MM.1S (cell line): ENCODE results near the gene MSI2.
A peak's percentile ranks its signal among the peaks of the same experiment; 100 is the strongest.

Source experiments
- DNase-seq: peaks from one replicate; pipeline ENCODE4 v3.0.0-alpha.2; 2015
- H2AFZ ChIP-seq: fragments of 300-600 bp; sonication (generic); 2 replicates; pipeline ENCODE4 v1.6.0; 2016; ENCODE audit warnings: antibody characterized with exemption, low read length
- H3F3A ChIP-seq: fragments of 300-600 bp; sonication (generic); 2 replicates; pipeline ENCODE4 v1.6.1; 2016; ENCODE audit warnings: mild to moderate bottlenecking, antibody characterized with exemption, low read length, moderate library complexity, mixed read lengths; ENCODE audit not compliant: insufficient read depth
- H3K27ac ChIP-seq: fragments of 300-600 bp; sonication (generic); 2 replicates; pipeline ENCODE4 v1.5.1; 2016; ENCODE audit warnings: mild to moderate bottlenecking, low read length
- H3K27me3 ChIP-seq: fragments of 300-600 bp; sonication (generic); replicated peaks from 2 replicates; pipeline ENCODE4 v1.6.0; 2016; ENCODE audit warnings: low read length; ENCODE audit not compliant: insufficient read depth
- H3K36me3 ChIP-seq: fragments of 300-600 bp; sonication (generic); replicated peaks from 2 replicates; pipeline ENCODE4 v1.6.1; 2016; ENCODE audit warnings: mild to moderate bottlenecking, low read length, mixed read lengths; ENCODE audit not compliant: insufficient read depth
- H3K4me1 ChIP-seq: fragments of 300-600 bp; sonication (generic); 2 replicates; pipeline ENCODE4 v1.6.1; 2016; ENCODE audit warnings: low read length, mixed read lengths
- H3K4me2 ChIP-seq: fragments of 300-600 bp; sonication (generic); 2 replicates; pipeline ENCODE4 v1.6.0; 2016; ENCODE audit warnings: low read depth, low read length
- H3K4me3 ChIP-seq: fragments of 300-600 bp; sonication (generic); 2 replicates; pipeline ENCODE4 v1.5.1; 2016; ENCODE audit warnings: low read length, mixed read lengths
- H3K79me2 ChIP-seq: fragments of 300-600 bp; sonication (generic); 2 replicates; pipeline ENCODE4 v1.6.1; 2016; ENCODE audit warnings: mixed run types, low read length, mixed read lengths
- H3K9ac ChIP-seq: fragments of 300-600 bp; sonication (generic); 2 replicates; pipeline ENCODE4 v1.6.1; 2016; ENCODE audit warnings: low read length, mixed read lengths
- H3K9me2 ChIP-seq: fragments of 300-600 bp; sonication (generic); replicated peaks from 2 replicates; pipeline ENCODE4 v1.6.1; 2016; ENCODE audit warnings: mild to moderate bottlenecking, low read length, mixed read lengths; ENCODE audit not compliant: insufficient read depth
- H3K9me3 ChIP-seq: fragments of 300-600 bp; sonication (generic); replicated peaks from 2 replicates; pipeline ENCODE4 v1.6.1; 2016; ENCODE audit warnings: mild to moderate bottlenecking, low read length, mixed read lengths; ENCODE audit not compliant: insufficient read depth
- H4K20me1 ChIP-seq: fragments of 300-600 bp; sonication (generic); 2 replicates; pipeline ENCODE4 v1.6.1; 2016; ENCODE audit warnings: mild to moderate bottlenecking, low read length, moderate library complexity, mixed read lengths; ENCODE audit not compliant: insufficient read depth
- EZH2 ChIP-seq: fragments of 300-600 bp; sonication (generic); optimal IDR thresholded peaks from 2 replicates; pipeline ENCODE3; 2017; ENCODE audit warnings: low read depth, mild to moderate bottlenecking, antibody characterized with exemption, low read length, mixed read lengths
- EZH2phosphoT487 ChIP-seq: fragments of 300-600 bp; sonication (generic); IDR thresholded peaks from 2 replicates; pipeline ENCODE4 v1.6.1; 2018; ENCODE audit warnings: antibody characterized with exemption, low read length
- TF ChIP-seq, protein P1 (sequence below): fragments of 300-600 bp; sonication (generic); IDR thresholded peaks from 2 replicates; pipeline ENCODE4 v1.5.1; 2016; ENCODE audit warnings: antibody characterized with exemption, low read length, mixed read lengths

MSI2 gene

GRCh38 chr17:57255776-57256681, at the start of gene MSI2:
Gene MSI2, plus strand, starts transcription at chr17:57256523. Its CDS starts 220 bp downstream, at chr17:57256743.
- H3K4me3 ChIP-seq: peak within 1 kb of the TSS; percentile 72
- H3K79me2 ChIP-seq: peaks cover 42% of the 10 kb centered on the region
- no peaks in the 10 kb centered on the region for H3K9me2 ChIP-seq
- peak within 1 kb of the TSS; percentile 45; the same call in 1 of the 2 replicates for H3K27ac ChIP-seq
- no peak for TF ChIP-seq EZH2phosphoT487
- DNase-seq: peak; percentile 87
- H3K9ac ChIP-seq: peak within 1 kb of the TSS; percentile 84
- H3K36me3 ChIP-seq: peaks cover 3% of the 10 kb centered on the region; the same call in 1 of the 2 replicates
- peaks cover 11% of the 10 kb centered on the region for H3K4me1 ChIP-seq
- peak within 1 kb of the TSS; percentile 98 for H2AFZ ChIP-seq
- H3K27me3 ChIP-seq: no peaks in the 10 kb centered on the region
- peak within 1 kb of the TSS; percentile 91 for H3K4me2 ChIP-seq
- H3F3A ChIP-seq: peaks cover 16% of the 10 kb centered on the region
- no peaks in the 10 kb centered on the region for H4K20me1 ChIP-seq
- H3K9me3 ChIP-seq: no peaks in the 10 kb centered on the region

GRCh38 chr17:57206928-57207327, 49.4 kb upstream of the MSI2 start:
- no peak for DNase-seq

DNA sequence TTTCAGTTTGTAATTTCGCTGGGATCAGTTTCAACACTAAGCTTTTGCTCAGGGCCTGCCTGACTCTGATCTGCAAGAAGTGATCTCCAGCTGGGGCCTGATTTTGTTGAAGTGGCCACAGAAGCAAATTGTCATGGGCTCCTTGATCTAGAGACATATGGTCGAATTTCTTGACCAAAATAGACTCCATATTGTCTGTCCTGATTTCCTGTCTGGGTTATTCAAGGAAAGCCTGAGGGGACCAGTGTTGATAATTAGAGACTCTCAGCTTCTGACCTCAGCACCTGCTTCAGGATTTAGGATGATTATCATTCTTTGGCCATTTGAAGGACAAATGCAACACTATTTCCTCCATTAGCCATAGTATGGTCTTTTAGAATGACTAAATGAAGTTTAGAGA, 48.9 kb upstream of the MSI2 start:
- no peak overlapping the region for H3K9ac ChIP-seq
- H3F3A ChIP-seq: no peaks in the 10 kb centered on the region
- H4K20me1 ChIP-seq: no peaks in the 10 kb centered on the region
- H3K79me2 ChIP-seq: no peaks in the 10 kb centered on the region
- no peaks in the 10 kb centered on the region for H3K4me1 ChIP-seq
- no peaks in the 10 kb centered on the region for H3K9me2 ChIP-seq
- H3K9me3 ChIP-seq: no peaks in the 10 kb centered on the region
- DNase-seq: no peak
- H3K36me3 ChIP-seq: no peaks in the 10 kb centered on the region
- H3K4me3 ChIP-seq: no peak overlapping the region
- TF ChIP-seq EZH2: no peak
- TF ChIP-seq EZH2phosphoT487: no peak
- TF ChIP-seq, protein P1, sequence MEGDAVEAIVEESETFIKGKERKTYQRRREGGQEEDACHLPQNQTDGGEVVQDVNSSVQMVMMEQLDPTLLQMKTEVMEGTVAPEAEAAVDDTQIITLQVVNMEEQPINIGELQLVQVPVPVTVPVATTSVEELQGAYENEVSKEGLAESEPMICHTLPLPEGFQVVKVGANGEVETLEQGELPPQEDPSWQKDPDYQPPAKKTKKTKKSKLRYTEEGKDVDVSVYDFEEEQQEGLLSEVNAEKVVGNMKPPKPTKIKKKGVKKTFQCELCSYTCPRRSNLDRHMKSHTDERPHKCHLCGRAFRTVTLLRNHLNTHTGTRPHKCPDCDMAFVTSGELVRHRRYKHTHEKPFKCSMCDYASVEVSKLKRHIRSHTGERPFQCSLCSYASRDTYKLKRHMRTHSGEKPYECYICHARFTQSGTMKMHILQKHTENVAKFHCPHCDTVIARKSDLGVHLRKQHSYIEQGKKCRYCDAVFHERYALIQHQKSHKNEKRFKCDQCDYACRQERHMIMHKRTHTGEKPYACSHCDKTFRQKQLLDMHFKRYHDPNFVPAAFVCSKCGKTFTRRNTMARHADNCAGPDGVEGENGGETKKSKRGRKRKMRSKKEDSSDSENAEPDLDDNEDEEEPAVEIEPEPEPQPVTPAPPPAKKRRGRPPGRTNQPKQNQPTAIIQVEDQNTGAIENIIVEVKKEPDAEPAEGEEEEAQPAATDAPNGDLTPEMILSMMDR: no peak
- no peaks in the 10 kb centered on the region for H3K27me3 ChIP-seq
- no peak overlapping the region for H3K4me2 ChIP-seq
- H3K27ac ChIP-seq: no peak overlapping the region
- H2AFZ ChIP-seq: no peak overlapping the region

More at GRCh38 chr17:57206928-57207327, 49.4 kb upstream of the MSI2 start:
- Histone ChIP-seq H3K27me3 (no peaks in the 10 kb centered on the region), H3K9me3 (no peaks in the 10 kb centered on the region), H3F3A (no peaks in the 10 kb centered on the region), H3K4me1 (no peaks in the 10 kb centered on the region), H2AFZ (no peak overlapping the region), H4K20me1 (no peaks in the 10 kb centered on the region), H3K27ac (no peak overlapping the region), H3K79me2 (no peaks in the 10 kb centered on the region), H3K9ac (no peak overlapping the region), H3K4me3 (no peak overlapping the region), H3K9me2 (no peaks in the 10 kb centered on the region), H3K36me3 (no peaks in the 10 kb centered on the region), H3K4me2 (no peak overlapping the region)
- no peak for TF ChIP-seq EZH2phosphoT487
- TF ChIP-seq, protein P1: no peak
- no peak for TF ChIP-seq EZH2

DNA sequence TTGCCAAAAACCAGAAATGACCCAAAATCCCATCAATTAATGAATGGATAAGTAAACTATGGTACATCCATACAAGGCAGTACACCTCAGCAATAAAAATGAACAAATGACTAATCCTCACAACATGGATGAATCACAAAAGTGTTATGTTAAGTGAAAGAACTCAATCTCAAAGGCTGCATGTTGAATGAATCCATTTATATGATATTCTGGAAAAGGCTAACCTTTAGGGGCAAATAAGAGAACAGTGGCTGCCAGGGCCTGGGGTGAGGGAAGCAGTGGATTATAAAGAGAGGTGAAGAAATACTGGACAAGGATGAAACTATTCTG, 46.1 kb upstream of the MSI2 start:
- no peaks in the 10 kb centered on the region for H3K27me3 ChIP-seq
- H3F3A ChIP-seq: no peaks in the 10 kb centered on the region
- H3K9me2 ChIP-seq: no peaks in the 10 kb centered on the region
- H3K4me3 ChIP-seq: no peak overlapping the region
- H3K79me2 ChIP-seq: no peaks in the 10 kb centered on the region
- no peak overlapping the region for H3K27ac ChIP-seq
- H3K9me3 ChIP-seq: no peaks in the 10 kb centered on the region
- no peak for DNase-seq
- H2AFZ ChIP-seq: no peak overlapping the region
- no peak overlapping the region for H3K4me2 ChIP-seq
- H3K4me1 ChIP-seq: no peaks in the 10 kb centered on the region
- no peaks in the 10 kb centered on the region for H4K20me1 ChIP-seq
- no peaks in the 10 kb centered on the region for H3K36me3 ChIP-seq
- H3K9ac ChIP-seq: no peak overlapping the region
- TF ChIP-seq, protein P1: no peak
- TF ChIP-seq EZH2phosphoT487 (no peak), EZH2 (no peak)
